ENCODE data around the gene BAG1. TPM values are rescaled to one million over a fixed set of nuclear protein-coding genes. Genes with fewer than 3 reads are reported as not detected.
A peak's percentile ranks its signal among the peaks of the same experiment; 100 is the strongest.

BAG1 gene
- total RNA-seq, 1 donor from 2014 or later = 40.2 TPM

- H3K36me3 ChIP-seq (ENCODE audit: control insufficient read depth in 3 of 3, insufficient read depth in 3 of 3, low read length in 3 of 3) = peaks cover 16 to 41% (median 30%) of the 10 kb centered on the region in 3 donors
- peaks cover 43 to 76% (median 51%) of the 10 kb centered on the region in 3 donors for H3K4me1 ChIP-seq (ENCODE audit: control insufficient read depth in 3 of 3, insufficient read depth in 3 of 3, low read length in 3 of 3)
Measured at GRCh38 chr9:33294670-33295432, 30.3 kb upstream of the BAG1 start.

GRCh38 chr9:33293782-33294181 is 29.3 kb upstream of the BAG1 start:
- peaks cover 41 to 78% (median 51%) of the 10 kb centered on the region in 3 donors for H3K4me1 ChIP-seq (ENCODE audit: control insufficient read depth in 3 of 3, insufficient read depth in 3 of 3, low read length in 3 of 3)

More at GRCh38 chr9:33294670-33295432, 30.3 kb upstream of the BAG1 start:
- no peak overlapping the region for H3K4me3 ChIP-seq (ENCODE audit: low read length in 3 of 3)
- no peak overlapping the region for H3K27ac ChIP-seq (ENCODE audit: low read depth, low read length)
- no peak overlapping the region for H3K9ac ChIP-seq (ENCODE audit: low read depth in 1 of 3, low read length in 3 of 3)
- no peaks in the 10 kb centered on the region for H3K27me3 ChIP-seq (ENCODE audit: control insufficient read depth in 3 of 3, insufficient read depth in 3 of 3, low read length in 3 of 3)
- H3K9me3 ChIP-seq (ENCODE audit: control insufficient read depth in 3 of 3, low read length in 3 of 3) = no peaks in the 10 kb centered on the region

GRCh38 chr9:33291901-33292300 is 27.4 kb upstream of the BAG1 start:
- H3K27ac ChIP-seq (ENCODE audit: low read depth, low read length) = peak overlapping the region; percentile 99
- no peaks in the 10 kb centered on the region for H3K9me3 ChIP-seq (ENCODE audit: control insufficient read depth in 3 of 3, low read length in 3 of 3)
- H3K27me3 ChIP-seq (ENCODE audit: control insufficient read depth in 3 of 3, insufficient read depth in 3 of 3, low read length in 3 of 3) = no peaks in the 10 kb centered on the region
- no peak overlapping the region for H3K9ac ChIP-seq (ENCODE audit: low read depth in 1 of 3, low read length in 3 of 3)
- H3K4me3 ChIP-seq (ENCODE audit: low read length in 3 of 3) = peak overlapping the region in 1 of 3 donors; percentile 26
- H3K4me1 ChIP-seq (ENCODE audit: control insufficient read depth in 3 of 3, insufficient read depth in 3 of 3, low read length in 3 of 3) = peaks cover 30 to 65% (median 38%) of the 10 kb centered on the region in 3 donors
- peaks cover 7 to 17% (median 14%) of the 10 kb centered on the region in 3 donors for H3K36me3 ChIP-seq (ENCODE audit: control insufficient read depth in 3 of 3, insufficient read depth in 3 of 3, low read length in 3 of 3)

More at GRCh38 chr9:33293782-33294181, 29.3 kb upstream of the BAG1 start:
- no peaks in the 10 kb centered on the region for H3K27me3 ChIP-seq (ENCODE audit: control insufficient read depth in 3 of 3, insufficient read depth in 3 of 3, low read length in 3 of 3)
- H3K9ac ChIP-seq (ENCODE audit: low read depth in 1 of 3, low read length in 3 of 3) = peak overlapping the region in 1 of 3 donors; percentile 3
- no peak overlapping the region for H3K4me3 ChIP-seq (ENCODE audit: low read length in 3 of 3)
- peaks cover 16 to 33% (median 25%) of the 10 kb centered on the region in 3 donors for H3K36me3 ChIP-seq (ENCODE audit: control insufficient read depth in 3 of 3, insufficient read depth in 3 of 3, low read length in 3 of 3)
- no peak overlapping the region for H3K27ac ChIP-seq (ENCODE audit: low read depth, low read length)
- no peaks in the 10 kb centered on the region for H3K9me3 ChIP-seq (ENCODE audit: control insufficient read depth in 3 of 3, low read length in 3 of 3)

- Histone ChIP-seq H3K27me3 (ENCODE audit: control insufficient read depth in 3 of 3, insufficient read depth in 3 of 3, low read length in 3 of 3) (no peaks in the 10 kb centered on the region), H3K27ac (ENCODE audit: low read depth, low read length) (peak overlapping the region; percentile 99), H3K9me3 (ENCODE audit: control insufficient read depth in 3 of 3, low read length in 3 of 3) (no peaks in the 10 kb centered on the region), H3K4me3 (ENCODE audit: low read length in 3 of 3) (peak overlapping the region; percentile 96 to 100 (median 98)), H3K4me1 (ENCODE audit: control insufficient read depth in 3 of 3, insufficient read depth in 3 of 3, low read length in 3 of 3) (peaks cover 31 to 62% (median 32%) of the 10 kb centered on the region in 3 donors), H3K9ac (ENCODE audit: low read depth in 1 of 3, low read length in 3 of 3) (peak overlapping the region; percentile 99 to 100 (median 99)), H3K36me3 (ENCODE audit: control insufficient read depth in 3 of 3, insufficient read depth in 3 of 3, low read length in 3 of 3) (peaks cover 7 to 10% (median 8%) of the 10 kb centered on the region in 3 donors)
Measured at GRCh38 chr9:33291031-33291397, 26.5 kb upstream of the BAG1 start.

- no peaks in the 10 kb centered on the region for H3K27me3 ChIP-seq (ENCODE audit: control insufficient read depth in 3 of 3, insufficient read depth in 3 of 3, low read length in 3 of 3)
- peak within 1 kb of the TSS; percentile 99 for H3K27ac ChIP-seq (ENCODE audit: low read depth, low read length)
- peaks cover 30 to 62% (median 32%) of the 10 kb centered on the region in 3 donors for H3K4me1 ChIP-seq (ENCODE audit: control insufficient read depth in 3 of 3, insufficient read depth in 3 of 3, low read length in 3 of 3)
Measured at GRCh38 chr9:33290247-33291030, 25.9 kb upstream of the BAG1 start, which contains the start of gene NFX1. NFX1 (plus strand) TSS chr9:33290516; CDS start chr9:33290573, 57 bp downstream.

GRCh38 chr9:33289936-33290246 is 25.4 kb upstream of the BAG1 start:
- Histone ChIP-seq H3K4me3 (ENCODE audit: low read length in 3 of 3) (peak overlapping the region; percentile 96 to 100 (median 98)), H3K27ac (ENCODE audit: low read depth, low read length) (peak overlapping the region; percentile 99), H3K36me3 (ENCODE audit: control insufficient read depth in 3 of 3, insufficient read depth in 3 of 3, low read length in 3 of 3) (peaks cover 3 to 5% (median 3%) of the 10 kb centered on the region in 3 donors), H3K9me3 (ENCODE audit: control insufficient read depth in 3 of 3, low read length in 3 of 3) (no peaks in the 10 kb centered on the region), H3K4me1 (ENCODE audit: control insufficient read depth in 3 of 3, insufficient read depth in 3 of 3, low read length in 3 of 3) (peaks cover 28 to 59% (median 32%) of the 10 kb centered on the region in 3 donors), H3K27me3 (ENCODE audit: control insufficient read depth in 3 of 3, insufficient read depth in 3 of 3, low read length in 3 of 3) (no peaks in the 10 kb centered on the region), H3K9ac (ENCODE audit: low read depth in 1 of 3, low read length in 3 of 3) (peak overlapping the region; percentile 99 to 100 (median 99))

More at GRCh38 chr9:33290247-33291030, 25.9 kb upstream of the BAG1 start, which contains the start of gene NFX1:
- Histone ChIP-seq H3K9me3 (ENCODE audit: control insufficient read depth in 3 of 3, low read length in 3 of 3) (no peaks in the 10 kb centered on the region), H3K9ac (ENCODE audit: low read depth in 1 of 3, low read length in 3 of 3) (peak within 1 kb of the TSS; percentile 99 to 100 (median 99)), H3K36me3 (ENCODE audit: control insufficient read depth in 3 of 3, insufficient read depth in 3 of 3, low read length in 3 of 3) (peaks cover 4 to 7% (median 7%) of the 10 kb centered on the region in 3 donors), H3K4me3 (ENCODE audit: low read length in 3 of 3) (peak within 1 kb of the TSS; percentile 96 to 100 (median 98))

GRCh38 chr9:33289496-33289895 is 25.0 kb upstream of the BAG1 start:
- Histone ChIP-seq H3K4me3 (ENCODE audit: low read length in 3 of 3) (peak overlapping the region; percentile 96 to 100 (median 98)), H3K4me1 (ENCODE audit: control insufficient read depth in 3 of 3, insufficient read depth in 3 of 3, low read length in 3 of 3) (peaks cover 28 to 55% (median 31%) of the 10 kb centered on the region in 3 donors), H3K36me3 (ENCODE audit: control insufficient read depth in 3 of 3, insufficient read depth in 3 of 3, low read length in 3 of 3) (peaks cover 2 to 5% (median 3%) of the 10 kb centered on the region in 3 donors), H3K27me3 (ENCODE audit: control insufficient read depth in 3 of 3, insufficient read depth in 3 of 3, low read length in 3 of 3) (no peaks in the 10 kb centered on the region), H3K27ac (ENCODE audit: low read depth, low read length) (peak overlapping the region; percentile 99), H3K9ac (ENCODE audit: low read depth in 1 of 3, low read length in 3 of 3) (peak overlapping the region; percentile 76 to 100 (median 99)), H3K9me3 (ENCODE audit: control insufficient read depth in 3 of 3, low read length in 3 of 3) (no peaks in the 10 kb centered on the region)

GRCh38 chr9:33288828-33289483 is 24.4 kb upstream of the BAG1 start:
- peak overlapping the region; percentile 52 to 100 (median 76) for H3K9ac ChIP-seq (ENCODE audit: low read depth in 1 of 3, low read length in 3 of 3)
- peaks cover 25 to 52% (median 28%) of the 10 kb centered on the region in 3 donors for H3K4me1 ChIP-seq (ENCODE audit: control insufficient read depth in 3 of 3, insufficient read depth in 3 of 3, low read length in 3 of 3)
- no peaks in the 10 kb centered on the region for H3K9me3 ChIP-seq (ENCODE audit: control insufficient read depth in 3 of 3, low read length in 3 of 3)
- H3K36me3 ChIP-seq (ENCODE audit: control insufficient read depth in 3 of 3, insufficient read depth in 3 of 3, low read length in 3 of 3) = peaks cover 2 to 7% (median 5%) of the 10 kb centered on the region in 3 donors
- peak overlapping the region; percentile 99 for H3K27ac ChIP-seq (ENCODE audit: low read depth, low read length)
- peak overlapping the region in 2 of 3 donors; percentile 98 to 100 for H3K4me3 ChIP-seq (ENCODE audit: low read length in 3 of 3)
- H3K27me3 ChIP-seq (ENCODE audit: control insufficient read depth in 3 of 3, insufficient read depth in 3 of 3, low read length in 3 of 3) = no peaks in the 10 kb centered on the region

- H3K27ac ChIP-seq (ENCODE audit: low read depth, low read length) = peak overlapping the region; percentile 99
- peaks cover under 1 to 11% (median 3%) of the 10 kb centered on the region in 3 donors for H3K36me3 ChIP-seq (ENCODE audit: control insufficient read depth in 3 of 3, insufficient read depth in 3 of 3, low read length in 3 of 3)
- no peak overlapping the region for H3K4me3 ChIP-seq (ENCODE audit: low read length in 3 of 3)
- H3K9me3 ChIP-seq (ENCODE audit: control insufficient read depth in 3 of 3, low read length in 3 of 3) = no peaks in the 10 kb centered on the region
- H3K4me1 ChIP-seq (ENCODE audit: control insufficient read depth in 3 of 3, insufficient read depth in 3 of 3, low read length in 3 of 3) = peaks cover 19 to 44% (median 22%) of the 10 kb centered on the region in 3 donors
- H3K9ac ChIP-seq (ENCODE audit: low read depth in 1 of 3, low read length in 3 of 3) = no peak overlapping the region
- H3K27me3 ChIP-seq (ENCODE audit: control insufficient read depth in 3 of 3, insufficient read depth in 3 of 3, low read length in 3 of 3) = no peaks in the 10 kb centered on the region
Measured at GRCh38 chr9:33288235-33288634, 23.7 kb upstream of the BAG1 start.

Measured in skeletal muscle tissue (tissue), 4 donors.